ENCODE results near the gene IQCK. TPM values are rescaled to one million over a fixed set of nuclear protein-coding genes. Genes with fewer than 3 reads are reported as not detected.

Gene IQCK
- total RNA-seq, 6 experiments from 2014 or later = 2.0 to 4.7 (median 3.9) TPM

DNA sequence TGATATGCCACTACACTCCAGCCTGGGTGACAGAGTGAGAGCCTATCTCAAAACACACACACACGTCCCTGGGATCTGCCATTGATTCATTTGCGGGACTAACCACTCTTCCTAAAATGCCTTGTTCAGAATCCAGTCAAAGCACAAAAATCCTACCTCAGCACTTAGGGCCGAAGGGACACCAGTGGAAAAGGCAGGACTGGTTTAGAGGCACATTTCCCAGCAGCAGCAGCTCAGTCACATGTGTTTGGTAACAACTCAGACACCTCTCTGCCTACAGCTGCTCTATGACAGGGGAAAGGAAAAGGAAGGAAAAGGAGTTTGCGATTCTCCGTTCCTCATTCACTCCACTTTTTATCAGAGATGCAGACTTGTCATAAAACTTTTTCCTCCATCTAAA, 12.2 kb upstream of the IQCK start:
- 59% methylated on average over 5 of the region's 5 CpGs for WGBS (ENCODE audit: insufficient coverage, low coverage, low lambda C conversion rate, missing lambda C conversion rate)
- TF ChIP-seq POLR2A (IDR thresholded peaks at IDR 0.05) = no peak
- TF ChIP-seq, protein P1, sequence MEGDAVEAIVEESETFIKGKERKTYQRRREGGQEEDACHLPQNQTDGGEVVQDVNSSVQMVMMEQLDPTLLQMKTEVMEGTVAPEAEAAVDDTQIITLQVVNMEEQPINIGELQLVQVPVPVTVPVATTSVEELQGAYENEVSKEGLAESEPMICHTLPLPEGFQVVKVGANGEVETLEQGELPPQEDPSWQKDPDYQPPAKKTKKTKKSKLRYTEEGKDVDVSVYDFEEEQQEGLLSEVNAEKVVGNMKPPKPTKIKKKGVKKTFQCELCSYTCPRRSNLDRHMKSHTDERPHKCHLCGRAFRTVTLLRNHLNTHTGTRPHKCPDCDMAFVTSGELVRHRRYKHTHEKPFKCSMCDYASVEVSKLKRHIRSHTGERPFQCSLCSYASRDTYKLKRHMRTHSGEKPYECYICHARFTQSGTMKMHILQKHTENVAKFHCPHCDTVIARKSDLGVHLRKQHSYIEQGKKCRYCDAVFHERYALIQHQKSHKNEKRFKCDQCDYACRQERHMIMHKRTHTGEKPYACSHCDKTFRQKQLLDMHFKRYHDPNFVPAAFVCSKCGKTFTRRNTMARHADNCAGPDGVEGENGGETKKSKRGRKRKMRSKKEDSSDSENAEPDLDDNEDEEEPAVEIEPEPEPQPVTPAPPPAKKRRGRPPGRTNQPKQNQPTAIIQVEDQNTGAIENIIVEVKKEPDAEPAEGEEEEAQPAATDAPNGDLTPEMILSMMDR (IDR thresholded peaks at IDR 0.05) = no peak
- intact Hi-C loops (cut with DNase I) = no loop called here
- H3K27ac ChIP-seq = no peak overlapping the region
- DNase-seq (no peak), ATAC-seq (peak in 2 of 4 donors; percentile 17 to 42)
- H3K4me1 ChIP-seq = peaks cover 0 to under 1% (median 0%) of the 10 kb centered on the region in 4 donors
- no peak overlapping the region for H3K4me3 ChIP-seq
- H3K9me3 ChIP-seq = no peaks in the 10 kb centered on the region
- H3K36me3 ChIP-seq = peaks cover 0 to 18% (median 6%) of the 10 kb centered on the region in 4 donors
- H3K27me3 ChIP-seq = no peaks in the 10 kb centered on the region

DNA sequence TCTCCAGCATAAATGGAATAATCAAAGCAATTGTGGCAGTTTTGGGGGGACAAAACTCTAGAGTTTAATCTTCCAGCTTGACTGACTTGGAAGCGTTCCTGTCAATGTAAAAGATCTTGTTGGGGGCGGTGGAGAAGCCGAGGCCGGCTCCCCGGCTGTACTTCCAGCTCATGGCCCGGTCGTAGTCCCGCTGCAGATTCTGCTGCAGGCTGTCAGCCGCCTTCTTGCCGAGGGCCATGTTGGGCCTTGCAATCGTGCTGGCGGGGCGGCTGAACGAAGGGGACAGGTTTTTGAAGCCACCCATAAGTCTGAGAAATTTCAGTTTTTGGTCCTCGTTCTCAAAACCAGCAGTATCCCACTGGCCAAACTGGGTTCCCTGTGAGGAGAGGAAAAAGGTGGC, 11.2 kb upstream of the IQCK start:
- intact Hi-C loops (cut with DNase I) = no loop called here
- H3K9me3 ChIP-seq = no peaks in the 10 kb centered on the region
- TF ChIP-seq POLR2A (IDR thresholded peaks at IDR 0.05) = no peak
- TF ChIP-seq, protein P1 (IDR thresholded peaks at IDR 0.05) = no peak
- no peak for ATAC-seq
- peaks cover 0 to 18% (median 6%) of the 10 kb centered on the region in 4 donors for H3K36me3 ChIP-seq
- no peak overlapping the region for H3K27ac ChIP-seq
- no peaks in the 10 kb centered on the region for H3K4me1 ChIP-seq
- H3K4me3 ChIP-seq = no peak overlapping the region
- DNase-seq = no peak
- WGBS (ENCODE audit: insufficient coverage, low coverage, low lambda C conversion rate, missing lambda C conversion rate) = 98% methylated on average over 6 of the region's 15 CpGs
- H3K27me3 ChIP-seq = no peaks in the 10 kb centered on the region

DNA sequence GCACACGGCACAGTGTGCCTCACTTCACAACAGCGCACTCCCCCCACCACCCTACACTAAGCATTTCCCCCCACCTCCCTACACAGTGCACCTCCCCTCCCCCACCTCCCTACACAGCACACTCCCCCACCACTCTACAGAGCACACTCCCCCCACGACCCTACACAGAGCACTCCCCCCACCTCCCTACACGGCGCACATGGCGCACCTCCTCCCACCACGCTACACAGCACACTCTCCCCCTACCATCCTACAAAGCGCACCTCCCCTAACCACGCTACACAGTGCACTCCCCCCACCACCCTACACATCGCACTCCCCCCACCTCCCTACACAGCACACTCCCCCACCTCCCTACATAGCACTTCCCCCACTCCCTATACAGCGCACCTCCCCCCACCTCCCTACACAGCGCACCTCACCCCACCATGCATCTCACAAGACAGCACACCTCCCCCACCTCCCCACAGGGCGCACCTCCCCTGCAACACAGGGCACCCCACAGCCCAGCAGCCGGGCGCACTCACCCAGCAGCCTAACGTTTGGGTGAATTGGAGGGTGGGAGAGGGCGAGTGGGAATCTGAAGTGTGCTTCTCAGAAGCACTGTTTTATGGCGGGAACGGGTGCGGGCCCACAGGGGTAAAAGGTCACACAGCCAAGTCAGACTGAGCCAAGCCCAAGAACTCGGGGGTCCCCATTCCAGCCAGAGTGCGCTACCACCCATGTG, 10.3 kb upstream of the IQCK start:
- TF ChIP-seq, protein P1 (IDR thresholded peaks at IDR 0.05) = no peak
- no peak for TF ChIP-seq POLR2A (IDR thresholded peaks at IDR 0.05)
- no peak overlapping the region for H3K27ac ChIP-seq
- WGBS (ENCODE audit: insufficient coverage, low coverage, low lambda C conversion rate, missing lambda C conversion rate) = 93% methylated on average over 18 of the region's 22 CpGs
- no peak for DNase-seq
- intact Hi-C loops (cut with DNase I) = no loop called here
- H3K36me3 ChIP-seq = peaks cover 0 to 14% (median 6%) of the 10 kb centered on the region in 4 donors
- no peak for ATAC-seq
- H3K27me3 ChIP-seq = no peaks in the 10 kb centered on the region
- no peak overlapping the region for H3K4me3 ChIP-seq
- no peaks in the 10 kb centered on the region for H3K9me3 ChIP-seq
- H3K4me1 ChIP-seq = no peaks in the 10 kb centered on the region

DNA sequence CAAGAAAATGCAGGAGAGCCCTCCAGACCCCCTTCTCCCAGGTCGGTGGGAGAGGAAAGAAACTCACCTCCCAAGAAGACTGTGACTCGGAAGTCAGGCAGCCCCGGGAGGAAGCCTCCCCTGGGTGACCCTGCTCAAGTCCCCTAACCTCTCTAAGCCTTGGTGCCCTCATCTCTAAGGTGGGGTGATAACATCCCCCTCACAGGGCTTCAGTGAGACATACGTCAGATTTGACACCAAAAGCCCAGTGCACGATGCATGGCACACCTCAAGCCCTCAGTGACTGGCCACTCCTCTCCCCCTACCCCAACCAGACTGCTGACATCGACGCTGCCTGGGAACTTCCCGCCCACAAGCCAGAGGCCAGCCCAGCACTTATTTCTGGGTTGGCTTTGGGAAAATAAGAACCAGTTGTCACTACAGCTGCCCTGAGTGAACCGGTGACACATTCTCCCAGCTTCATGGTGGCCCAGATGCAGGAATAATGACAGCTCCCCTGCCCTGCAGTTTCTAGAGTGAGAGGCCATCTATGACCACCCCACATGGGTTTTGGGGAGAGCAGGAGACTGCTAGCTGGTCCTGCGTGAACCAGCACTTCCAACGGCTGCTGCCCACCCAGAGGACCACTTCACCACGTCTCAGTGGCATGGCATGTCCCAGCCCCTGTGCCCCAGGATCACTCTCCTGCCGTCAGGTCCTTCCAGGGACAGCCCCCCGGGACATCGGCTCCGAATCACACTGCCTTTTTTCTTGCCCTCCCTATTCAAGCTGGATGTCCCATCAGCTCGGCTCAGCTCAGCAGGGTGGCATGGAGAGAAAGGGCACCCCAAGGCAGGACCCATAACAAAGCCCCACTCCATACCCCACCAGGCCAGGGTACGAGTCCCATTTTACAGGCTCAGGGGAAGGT, 9.5 kb upstream of the IQCK start:
- 80% methylated on average over 1 of the region's 18 CpGs for WGBS (ENCODE audit: insufficient coverage, low coverage, low lambda C conversion rate, missing lambda C conversion rate)
- TF ChIP-seq, protein P1 (IDR thresholded peaks at IDR 0.05) = no peak
- TF ChIP-seq POLR2A (IDR thresholded peaks at IDR 0.05) = no peak
- Histone ChIP-seq H3K36me3 (peaks cover 0 to 14% (median 5%) of the 10 kb centered on the region in 4 donors), H3K27ac (no peak overlapping the region), H3K27me3 (no peaks in the 10 kb centered on the region), H3K9me3 (no peaks in the 10 kb centered on the region), H3K4me3 (no peak overlapping the region), H3K4me1 (no peaks in the 10 kb centered on the region)
- ATAC-seq (no peak), DNase-seq (no peak)
- intact Hi-C loops (cut with DNase I) = no loop called here

All from right lobe of liver (tissue), 6 donors.